Esophagus muscularis mucosa (tissue), 4 donors: ENCODE results near the gene ANP32A. TPM values are rescaled to one million over a fixed set of nuclear protein-coding genes. Genes with fewer than 3 reads are reported as not detected.
A peak's percentile ranks its signal among the peaks of the same experiment; 100 is the strongest.

ENCODE experiments used
- DNase-seq: peaks from one replicate; pipeline ENCODE4 v3.0.0-alpha.2; 2017; ENCODE audit errors: extremely low spot score
- H3K27ac ChIP-seq, 4 donors: fragments of 200-600 bp; sonication (generic); replicated peaks in 1 of 4; 1 replicate in 3 of 4; 2 replicates in 1 of 4; pipeline ENCODE4 v1.5.1; 2016 to 2019; ENCODE audit warnings: mild to moderate bottlenecking in 1 of 4
- H3K27me3 ChIP-seq, 4 donors: fragments of 200-600 bp; sonication (generic); one replicate each; pipeline versions ENCODE4 v1.5.1 to v1.6.0; 2016 to 2019
- H3K36me3 ChIP-seq, 4 donors: fragments of 200-600 bp; sonication (generic); one replicate each; pipeline ENCODE4 v1.5.1; 2016 to 2019
- H3K4me1 ChIP-seq, 4 donors: fragments of 200-600 bp; sonication (generic); one replicate each; pipeline ENCODE4 v1.5.1; 2016 to 2019
- H3K4me3 ChIP-seq, 4 donors: fragments of 200-600 bp; sonication (generic); 1 replicate in 2 of 4; 2 replicates in 2 of 4; pipeline ENCODE4 v1.5.1; 2016 to 2019; ENCODE audit warnings: mild to moderate bottlenecking in 4 of 4, moderate library complexity in 1 of 4
- H3K9me3 ChIP-seq, 4 donors: fragments of 200-600 bp; sonication (generic); 1 replicate in 3 of 4; 2 replicates in 1 of 4; pipeline ENCODE4 v1.5.1; 2016 to 2019
- EP300 ChIP-seq: sonication (generic); formaldehyde crosslinking; IDR thresholded peaks from one replicate; pipeline ENCODE4 v1.6.1; 2017; ENCODE audit warnings: antibody characterized with exemption
- POLR2A ChIP-seq: fragments of 450-650 bp; IDR thresholded peaks from one replicate; pipeline ENCODE4 v1.6.1; 2017; ENCODE audit warnings: antibody characterized with exemption, moderate library complexity, mild to moderate bottlenecking, low read depth
- POLR2AphosphoS5 ChIP-seq, 2 donors: sonication (generic); formaldehyde crosslinking; IDR thresholded peaks; one replicate each; pipeline ENCODE4 v1.6.1; 2017; ENCODE audit warnings: antibody characterized with exemption in 2 of 2
- WGBS: methylation state at CpG from one replicate; pipeline ENCODE4 v1.1.5; 2018; 5-methylcytosine and 5-hydroxymethylcytosine counted together
- intact Hi-C: fragments of 100-400 bp; cut with DNase I; formaldehyde crosslinking; loops from one replicate; pipeline ENCODE4 v1.15.1; 2023
- total RNA-seq, 4 donors: library from RNA; depleted of rRNA; stranded (reverse); fragments of >200 nt; gene quantifications; one replicate each; pipeline versions ENCODE4 v1.1.0 to v1.2.1, GENCODE V29; 2016
- TF ChIP-seq, protein P1 (sequence below), 3 experiments: fragments of 200-600 bp in 2 of 3; fragments of 450-650 bp in 1 of 3; sonication (generic) in 2 of 3; IDR thresholded peaks; one replicate each; pipeline ENCODE4 v1.5.1; 2017 to 2019; ENCODE audit warnings: antibody characterized with exemption in 3 of 3, mild to moderate bottlenecking in 2 of 3, moderate library complexity in 1 of 3

Gene ANP32A
- total RNA-seq, 4 donors from 2014 or later, result 35.3 to 64.1 (median 51.1) TPM

DNA sequence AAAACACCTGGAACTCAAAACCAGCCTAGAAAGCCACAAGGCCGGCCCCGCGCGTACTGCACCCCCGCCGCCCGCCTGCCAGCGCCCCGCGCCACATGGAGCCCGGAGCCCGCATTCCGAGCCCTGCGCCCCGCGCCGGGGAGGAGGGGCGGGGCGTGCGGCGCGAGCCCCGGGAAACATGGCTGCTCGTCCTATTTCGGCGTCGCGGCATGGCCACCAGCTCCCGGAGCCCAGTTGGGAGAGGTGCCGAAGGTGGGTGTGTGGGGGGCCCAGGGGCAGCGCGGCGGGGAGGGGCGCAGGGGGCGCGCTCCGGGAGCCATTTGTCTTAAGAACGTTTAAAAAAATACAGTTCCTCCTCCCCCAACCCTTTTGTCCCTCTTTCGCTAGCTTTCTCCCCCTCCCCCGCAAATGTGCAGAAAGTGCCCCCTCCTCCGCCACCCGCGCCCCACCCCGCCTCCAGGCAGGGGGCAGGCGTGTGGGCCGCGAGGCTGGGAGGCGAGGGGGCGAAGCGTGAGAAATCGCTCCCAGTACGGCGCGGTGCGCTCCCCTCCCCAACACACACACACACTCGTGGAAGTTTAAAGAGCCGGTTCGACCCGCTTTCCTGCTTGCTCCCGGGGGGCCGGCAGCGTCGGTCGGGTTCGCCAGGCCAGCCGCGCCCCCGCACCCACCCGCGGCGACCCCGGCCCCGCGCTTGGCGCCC lies 2.5 kb downstream of the ANP32A start:
- intact Hi-C loops, result loop anchor here (5.0 kb wide), 3 partner anchors 36 to 634 kb away; partner anchors contain the start of gene RPLP1
- TF ChIP-seq, protein P1, sequence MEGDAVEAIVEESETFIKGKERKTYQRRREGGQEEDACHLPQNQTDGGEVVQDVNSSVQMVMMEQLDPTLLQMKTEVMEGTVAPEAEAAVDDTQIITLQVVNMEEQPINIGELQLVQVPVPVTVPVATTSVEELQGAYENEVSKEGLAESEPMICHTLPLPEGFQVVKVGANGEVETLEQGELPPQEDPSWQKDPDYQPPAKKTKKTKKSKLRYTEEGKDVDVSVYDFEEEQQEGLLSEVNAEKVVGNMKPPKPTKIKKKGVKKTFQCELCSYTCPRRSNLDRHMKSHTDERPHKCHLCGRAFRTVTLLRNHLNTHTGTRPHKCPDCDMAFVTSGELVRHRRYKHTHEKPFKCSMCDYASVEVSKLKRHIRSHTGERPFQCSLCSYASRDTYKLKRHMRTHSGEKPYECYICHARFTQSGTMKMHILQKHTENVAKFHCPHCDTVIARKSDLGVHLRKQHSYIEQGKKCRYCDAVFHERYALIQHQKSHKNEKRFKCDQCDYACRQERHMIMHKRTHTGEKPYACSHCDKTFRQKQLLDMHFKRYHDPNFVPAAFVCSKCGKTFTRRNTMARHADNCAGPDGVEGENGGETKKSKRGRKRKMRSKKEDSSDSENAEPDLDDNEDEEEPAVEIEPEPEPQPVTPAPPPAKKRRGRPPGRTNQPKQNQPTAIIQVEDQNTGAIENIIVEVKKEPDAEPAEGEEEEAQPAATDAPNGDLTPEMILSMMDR (IDR thresholded peaks at IDR 0.05), result peak in 1 of 3 experiments; percentile 29
- TF ChIP-seq POLR2AphosphoS5 (IDR thresholded peaks at IDR 0.05) (peak; percentile 28 to 59), POLR2A (no peak), EP300 (no peak)
- Histone ChIP-seq H3K36me3 (no peaks in the 10 kb centered on the region), H3K4me1 (peaks cover 36 to 46% (median 41%) of the 10 kb centered on the region in 4 donors), H3K4me3 (peak overlapping the region; percentile 74 to 94 (median 82)), H3K9me3 (no peaks in the 10 kb centered on the region), H3K27me3 (no peaks in the 10 kb centered on the region), H3K27ac (peak overlapping the region; percentile 94 to 98 (median 98))
- DNase-seq, result no peak
- WGBS, result 2% methylated on average over 51 of the region's 75 CpGs

DNA sequence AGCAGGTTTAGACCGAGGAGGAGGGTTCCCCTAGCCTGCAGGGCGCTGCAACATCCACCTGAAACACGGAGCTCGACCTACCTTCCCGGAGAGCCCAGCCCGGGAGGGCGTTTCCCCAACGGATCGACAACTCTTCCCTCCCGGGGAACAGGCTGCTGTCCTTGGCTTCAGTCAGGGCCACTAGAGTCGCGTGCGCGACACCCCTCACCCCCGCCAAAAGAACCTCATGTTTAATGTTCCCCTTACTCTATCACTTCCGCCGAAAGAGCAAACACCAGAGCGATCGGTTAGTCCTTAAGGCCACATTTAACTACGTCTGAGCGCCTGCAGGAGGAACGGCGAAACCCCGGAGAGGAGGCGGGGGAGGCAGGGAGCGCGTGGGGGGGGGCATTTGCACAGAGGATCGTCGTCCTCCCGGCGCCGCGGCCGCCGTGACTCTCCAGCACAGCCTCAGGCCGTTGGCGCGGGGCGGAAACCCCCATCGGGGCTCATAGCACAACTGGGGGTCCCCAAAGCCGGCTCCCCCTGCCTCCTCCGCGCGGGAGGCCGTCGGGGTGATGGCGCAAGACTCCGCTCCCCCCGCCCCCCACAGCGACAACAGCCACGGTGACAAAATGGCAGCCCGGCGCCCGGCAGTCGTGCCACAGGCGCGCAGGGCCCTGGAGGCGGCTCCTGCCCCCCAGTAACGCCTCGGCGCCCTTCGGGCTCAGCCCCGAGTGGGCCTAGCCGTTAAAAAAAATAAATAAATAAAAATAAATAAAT lies 3.2 kb downstream of the ANP32A start:
- intact Hi-C loops, result loop anchor here (5.0 kb wide), 3 partner anchors 35 to 635 kb away; partner anchors contain the start of gene RPLP1
- H3K9me3 ChIP-seq, result no peaks in the 10 kb centered on the region
- H3K4me3 ChIP-seq, result peak overlapping the region; percentile 74 to 94 (median 82)
- under 1% methylated on average over 47 of the region's 64 CpGs for WGBS
- H3K27me3 ChIP-seq, result no peaks in the 10 kb centered on the region
- peak overlapping the region; percentile 94 to 98 (median 98) for H3K27ac ChIP-seq
- H3K36me3 ChIP-seq, result no peaks in the 10 kb centered on the region
- TF ChIP-seq, protein P1 (IDR thresholded peaks at IDR 0.05), result no peak
- TF ChIP-seq POLR2AphosphoS5 (IDR thresholded peaks at IDR 0.05), result peak in 1 of 2 donors; percentile 40
- H3K4me1 ChIP-seq, result peaks cover 39 to 53% (median 48%) of the 10 kb centered on the region in 4 donors
- no peak for DNase-seq

DNA sequence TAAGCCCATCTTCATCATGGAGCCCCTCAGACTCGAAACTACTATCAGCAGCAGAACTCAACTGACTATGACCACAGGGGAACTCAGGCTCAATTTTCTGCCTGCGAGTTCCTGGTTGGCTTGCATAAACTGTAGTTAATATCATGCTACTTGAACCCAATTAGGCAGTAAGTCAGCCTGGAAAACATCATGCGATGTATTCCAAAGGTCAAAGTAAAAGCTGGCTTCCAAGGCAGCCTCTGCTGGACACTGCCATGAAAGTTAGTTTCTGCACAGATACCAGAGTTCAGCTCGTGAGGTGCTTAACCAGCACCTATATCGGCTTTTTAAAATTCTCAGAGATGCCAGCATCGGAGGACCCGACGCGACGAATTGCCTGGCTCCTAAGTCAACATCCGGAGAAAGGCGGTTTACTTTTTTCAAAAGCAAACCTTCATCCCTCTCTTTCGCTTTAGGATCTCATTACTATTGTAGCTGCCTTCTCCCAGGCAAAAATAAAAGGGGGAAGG lies 3.8 kb downstream of the ANP32A start:
- Histone ChIP-seq H3K27me3 (no peaks in the 10 kb centered on the region), H3K4me3 (peak overlapping the region; percentile 74 to 94 (median 82)), H3K4me1 (peaks cover 39 to 55% (median 52%) of the 10 kb centered on the region in 4 donors), H3K9me3 (no peaks in the 10 kb centered on the region), H3K27ac (peak overlapping the region; percentile 94 to 98 (median 98)), H3K36me3 (no peaks in the 10 kb centered on the region)
- intact Hi-C loops, result loop anchor here (5.0 kb wide), 3 partner anchors 35 to 635 kb away; partner anchors contain the start of gene RPLP1
- TF ChIP-seq POLR2AphosphoS5 (IDR thresholded peaks at IDR 0.05) (peak in 1 of 2 donors; percentile 4), EP300 (no peak)
- TF ChIP-seq, protein P1 (IDR thresholded peaks at IDR 0.05), result no peak
- no peak for DNase-seq
- 0% methylated on average over 3 of the region's 13 CpGs for WGBS

DNA sequence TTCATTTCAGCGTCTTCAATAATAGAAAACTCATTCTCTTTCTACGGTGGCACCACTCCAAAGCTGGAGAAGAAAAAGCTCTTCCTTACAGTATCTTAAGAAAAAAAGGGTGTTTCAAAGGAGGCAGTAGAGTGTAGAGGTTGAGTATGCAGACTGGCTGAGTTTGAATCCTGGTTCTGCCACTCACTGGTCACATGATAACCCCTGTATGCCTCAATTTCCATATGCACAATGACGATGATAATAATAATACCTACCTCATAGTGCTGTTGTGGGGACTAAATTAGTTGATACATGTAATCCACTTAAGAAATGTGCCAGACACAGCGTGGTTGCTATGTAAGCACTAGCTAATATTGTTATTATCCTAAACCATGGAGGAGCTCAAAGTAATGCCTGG lies 4.5 kb downstream of the ANP32A start:
- no peaks in the 10 kb centered on the region for H3K36me3 ChIP-seq
- no peaks in the 10 kb centered on the region for H3K9me3 ChIP-seq
- WGBS, result 81% methylated on average over 4 of the region's 4 CpGs
- TF ChIP-seq EP300 (no peak), POLR2AphosphoS5 (IDR thresholded peaks at IDR 0.05) (no peak), POLR2A (no peak)
- peak overlapping the region in 1 of 4 donors; percentile 80 for H3K4me3 ChIP-seq
- no peak for DNase-seq
- intact Hi-C loops, result loop anchor here (5.0 kb wide), 3 partner anchors 34 to 636 kb away; partner anchors contain the start of gene RPLP1
- no peaks in the 10 kb centered on the region for H3K27me3 ChIP-seq
- H3K4me1 ChIP-seq, result peaks cover 42 to 56% (median 54%) of the 10 kb centered on the region in 4 donors
- peak overlapping the region in 3 of 4 donors; percentile 97 to 98 (median 98) for H3K27ac ChIP-seq
